GM06990 (cell line): ENCODE measurements around the gene PARVA.

Experiments used
- DNase-seq: peaks from one replicate; pipeline ENCODE4 v3.0.0-alpha.2; 2011; ENCODE audit not compliant: insufficient read length; ENCODE audit errors: extremely low read depth
- H3K27me3 ChIP-seq: replicated peaks from 2 replicates; pipeline ENCODE4 v1.6.0; 2011; ENCODE audit warnings: low read length; ENCODE audit not compliant: control insufficient read depth, insufficient read depth
- H3K36me3 ChIP-seq: 2 replicates; pipeline ENCODE4 v1.5.1; 2011; ENCODE audit warnings: low read length; ENCODE audit not compliant: control insufficient read depth, insufficient read depth
- H3K4me3 ChIP-seq: replicated peaks from 2 replicates; pipeline ENCODE4 v1.5.1; 2011; ENCODE audit warnings: low read depth, mild to moderate bottlenecking, control low read depth, low read length
- TF ChIP-seq, protein P1 (sequence below): IDR thresholded peaks from 2 replicates; pipeline ENCODE4 v1.5.1; 2011; ENCODE audit warnings: low read length, control low read depth, mild to moderate bottlenecking, inconsistent platforms; ENCODE audit not compliant: insufficient read depth, poor library complexity, severe bottlenecking

Gene PARVA

DNA sequence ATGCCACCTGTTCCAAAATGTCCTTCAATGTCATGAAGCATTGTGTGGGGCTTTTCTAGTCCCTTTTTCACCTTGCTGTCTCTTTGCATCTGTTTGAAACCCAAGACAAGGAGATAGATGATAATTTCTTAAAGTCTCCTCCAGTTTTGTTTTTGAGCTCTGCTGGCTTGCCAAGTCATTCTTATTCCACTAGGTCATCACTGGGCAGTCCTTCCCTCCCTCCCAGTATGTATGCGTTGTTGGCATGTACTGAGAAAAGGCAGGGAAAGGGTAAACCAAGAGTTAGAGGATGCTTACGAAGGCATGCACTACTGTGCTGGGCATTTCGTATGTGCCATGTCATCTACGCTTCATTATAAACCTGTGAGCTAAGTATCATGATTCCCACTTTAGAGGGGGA lies 78.6 kb downstream of the PARVA start:
- no peaks in the 10 kb centered on the region; the same call in 1 of the 2 replicates for H3K27me3 ChIP-seq
- H3K4me3 ChIP-seq: no peak overlapping the region
- H3K36me3 ChIP-seq: no peaks in the 10 kb centered on the region
- DNase-seq: no peak
- TF ChIP-seq, protein P1, sequence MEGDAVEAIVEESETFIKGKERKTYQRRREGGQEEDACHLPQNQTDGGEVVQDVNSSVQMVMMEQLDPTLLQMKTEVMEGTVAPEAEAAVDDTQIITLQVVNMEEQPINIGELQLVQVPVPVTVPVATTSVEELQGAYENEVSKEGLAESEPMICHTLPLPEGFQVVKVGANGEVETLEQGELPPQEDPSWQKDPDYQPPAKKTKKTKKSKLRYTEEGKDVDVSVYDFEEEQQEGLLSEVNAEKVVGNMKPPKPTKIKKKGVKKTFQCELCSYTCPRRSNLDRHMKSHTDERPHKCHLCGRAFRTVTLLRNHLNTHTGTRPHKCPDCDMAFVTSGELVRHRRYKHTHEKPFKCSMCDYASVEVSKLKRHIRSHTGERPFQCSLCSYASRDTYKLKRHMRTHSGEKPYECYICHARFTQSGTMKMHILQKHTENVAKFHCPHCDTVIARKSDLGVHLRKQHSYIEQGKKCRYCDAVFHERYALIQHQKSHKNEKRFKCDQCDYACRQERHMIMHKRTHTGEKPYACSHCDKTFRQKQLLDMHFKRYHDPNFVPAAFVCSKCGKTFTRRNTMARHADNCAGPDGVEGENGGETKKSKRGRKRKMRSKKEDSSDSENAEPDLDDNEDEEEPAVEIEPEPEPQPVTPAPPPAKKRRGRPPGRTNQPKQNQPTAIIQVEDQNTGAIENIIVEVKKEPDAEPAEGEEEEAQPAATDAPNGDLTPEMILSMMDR: no peak

DNA sequence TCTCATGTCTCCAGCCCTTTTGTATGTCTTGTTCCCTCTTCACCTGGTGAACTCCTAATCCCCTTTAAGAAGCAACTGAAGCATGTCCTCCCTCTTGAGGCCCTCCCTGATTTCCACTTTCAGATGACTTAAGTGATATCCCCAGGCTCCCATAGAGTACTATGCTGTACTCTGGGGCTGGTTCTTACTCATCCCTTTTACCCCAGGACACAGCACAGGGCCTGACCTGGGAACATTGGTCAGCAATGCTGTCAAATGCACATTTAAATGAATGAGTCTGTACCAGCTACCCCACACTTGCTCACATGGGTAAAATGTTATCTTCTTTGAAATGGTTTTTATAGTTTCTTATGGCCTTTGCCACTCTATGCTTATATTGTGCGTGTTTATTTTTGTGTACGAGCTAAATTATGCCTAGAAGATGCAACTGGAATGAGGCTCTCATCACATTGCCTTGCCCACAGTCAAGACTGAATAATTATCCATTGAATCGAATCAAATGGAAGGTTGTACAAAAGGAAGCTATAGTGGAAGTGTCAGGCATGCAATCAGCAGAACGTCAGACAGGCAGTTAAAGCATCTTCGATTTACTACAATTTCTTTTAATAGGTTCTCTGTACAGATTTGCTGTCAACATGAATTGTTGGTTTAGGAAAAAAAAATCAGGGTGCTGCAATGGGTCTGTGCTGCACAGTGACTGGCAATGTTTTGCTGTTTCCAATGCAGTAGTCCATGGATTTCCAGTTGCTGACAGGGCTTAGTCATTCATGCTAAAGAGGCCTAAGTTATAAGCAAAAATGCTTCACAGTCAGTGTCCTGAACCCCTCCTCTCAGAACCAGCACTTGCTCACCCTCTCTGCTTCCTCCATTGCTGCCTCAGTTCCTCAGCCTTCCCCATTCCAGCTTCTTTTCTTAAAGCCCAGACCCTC lies 79.5 kb downstream of the PARVA start:
- TF ChIP-seq, protein P1: no peak
- H3K4me3 ChIP-seq: no peak overlapping the region
- no peak for DNase-seq
- no peaks in the 10 kb centered on the region for H3K36me3 ChIP-seq
- no peaks in the 10 kb centered on the region; the same call in none of the 2 replicates for H3K27me3 ChIP-seq

DNA sequence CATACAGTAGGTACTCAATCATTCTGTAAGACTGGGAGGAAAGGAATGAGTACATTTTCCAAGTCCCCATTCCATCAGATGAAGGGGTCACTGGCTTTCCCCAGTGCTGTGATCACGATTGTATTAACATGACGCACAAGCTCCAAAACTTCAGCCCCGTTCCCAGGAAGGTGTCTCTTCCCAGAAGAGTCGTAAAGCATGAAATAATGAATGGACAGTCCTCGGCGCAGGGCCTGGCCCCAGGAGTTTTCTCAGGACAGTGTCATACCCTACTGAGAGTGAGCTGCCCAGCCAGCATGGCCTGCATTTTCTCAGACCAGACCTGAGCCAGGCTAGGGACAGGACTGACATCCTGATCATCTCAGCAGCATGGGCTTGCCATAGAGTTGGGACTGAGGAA lies 80.7 kb downstream of the PARVA start:
- no peak for DNase-seq
- TF ChIP-seq, protein P1: no peak
- no peaks in the 10 kb centered on the region; the same call in none of the 2 replicates for H3K27me3 ChIP-seq
- H3K36me3 ChIP-seq: no peaks in the 10 kb centered on the region
- H3K4me3 ChIP-seq: no peak overlapping the region

DNA sequence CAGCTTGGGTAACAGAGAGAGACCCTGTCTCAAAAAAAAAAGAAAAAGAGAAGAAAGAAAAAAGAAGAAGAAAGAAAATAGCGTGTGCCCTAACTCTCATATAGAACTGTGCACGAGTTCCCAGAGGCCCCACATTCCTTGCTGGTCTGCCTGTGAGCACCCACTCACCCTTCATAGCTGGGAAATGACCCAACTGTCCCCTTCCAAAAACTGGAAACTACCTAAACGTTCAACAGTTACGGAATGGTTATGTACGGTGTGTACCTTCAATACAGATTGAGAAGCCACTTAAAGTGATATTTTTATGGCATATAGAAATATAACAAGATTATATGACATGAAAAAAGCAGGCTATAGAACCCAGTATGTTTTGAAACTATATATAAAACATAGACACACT lies 82.0 kb downstream of the PARVA start:
- H3K4me3 ChIP-seq: no peak overlapping the region
- no peak for DNase-seq
- TF ChIP-seq, protein P1: no peak
- no peaks in the 10 kb centered on the region for H3K36me3 ChIP-seq
- no peaks in the 10 kb centered on the region; the same call in none of the 2 replicates for H3K27me3 ChIP-seq

DNA sequence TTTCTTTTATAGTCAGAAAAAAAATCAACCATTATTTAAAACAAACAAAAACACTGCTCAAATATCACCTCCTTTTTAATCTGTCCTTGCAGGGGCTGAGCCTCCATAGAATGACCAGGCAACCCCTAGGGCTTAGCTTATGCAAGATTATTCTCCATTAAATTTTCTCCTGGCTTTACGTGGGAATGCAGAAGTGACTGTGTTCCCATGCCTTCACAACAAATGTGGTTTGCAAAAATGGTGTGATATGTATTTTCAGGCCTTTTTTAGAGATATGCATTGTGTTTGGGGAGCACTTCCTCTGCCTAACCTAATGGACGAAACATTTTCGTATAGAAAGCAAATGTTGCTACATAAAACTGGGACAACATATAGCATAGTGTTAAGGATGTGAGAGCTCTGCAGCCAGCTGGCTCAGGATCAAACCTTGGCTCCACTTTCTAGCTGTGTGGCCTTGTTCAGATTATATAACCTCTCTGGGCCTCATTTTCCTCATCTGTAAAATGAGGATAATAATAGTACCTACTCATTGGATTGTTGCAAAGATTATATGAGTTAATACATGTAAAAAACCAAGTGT lies 82.6 kb downstream of the PARVA start:
- no peak for DNase-seq
- H3K27me3 ChIP-seq: no peaks in the 10 kb centered on the region; the same call in none of the 2 replicates
- no peak overlapping the region for H3K4me3 ChIP-seq
- TF ChIP-seq, protein P1: no peak
- H3K36me3 ChIP-seq: no peaks in the 10 kb centered on the region
